ENCODE measurements around the gene USP47.

- TF ChIP-seq CTBP1 (IDR thresholded peaks at IDR 0.05; ENCODE audit: borderline replicate concordance) (no peak), ZNF384 (IDR thresholded peaks at IDR 0.05) (no peak), FOXA1 (IDR thresholded peaks at IDR 0.05) (no peak), HDGF (IDR thresholded peaks at IDR 0.05; ENCODE audit: borderline replicate concordance) (no peak), SP1 (IDR thresholded peaks at IDR 0.05) (no peak), TARDBP (IDR thresholded peaks at IDR 0.05) (no peak), PKNOX1 (IDR thresholded peaks at IDR 0.05) (no peak), FOXM1 (IDR thresholded peaks at IDR 0.05; ENCODE audit: borderline replicate concordance) (no peak), BHLHE40 (IDR thresholded peaks at IDR 0.05; ENCODE audit: borderline replicate concordance) (no peak), LEF1 (IDR thresholded peaks at IDR 0.05; ENCODE audit: borderline replicate concordance) (no peak), ELF4 (IDR thresholded peaks at IDR 0.05) (no peak), L3MBTL2 (conservative IDR thresholded peaks at IDR 0.05) (no peak), FOXK2 (IDR thresholded peaks at IDR 0.05) (no peak)
These were observed 104.4 kb downstream of the USP47 start for GRCh38 chr11:11946180-11946579.
